Activated T-cell treated with anti-CD3 and anti-CD28 coated beads, Interleukin-2, amount 50 U/mL, for 24 hours (primary cell): ENCODE data around the gene STX18.

ENCODE experiments used
- DNase-seq: peaks from one replicate; pipeline ENCODE4 v3.0.0-alpha.2; 2020
- H3K27ac Mint-ChIP-seq: 2 replicates; pipeline ENCODE4 v1.8.0; 2020; ENCODE audit warnings: mild to moderate bottlenecking, mixed read lengths
- H3K27me3 Mint-ChIP-seq: 2 replicates; pipeline ENCODE4 v1.8.0; 2020; ENCODE audit warnings: mixed read lengths
- H3K36me3 Mint-ChIP-seq: 2 replicates; pipeline ENCODE4 v1.8.0; 2020; ENCODE audit warnings: low read depth, mixed read lengths
- H3K4me1 Mint-ChIP-seq: 2 replicates; pipeline ENCODE4 v1.8.0; 2020; ENCODE audit warnings: low read depth, mixed read lengths
- H3K4me3 Mint-ChIP-seq: 2 replicates; pipeline ENCODE4 v1.8.0; 2020; ENCODE audit warnings: mild to moderate bottlenecking, moderate library complexity, mixed read lengths
- H3K9me3 Mint-ChIP-seq: 2 replicates; pipeline ENCODE4 v1.8.0; 2020; ENCODE audit warnings: mixed read lengths

STX18 gene

GRCh38 chr4:4462970-4463369 is 78.9 kb downstream of the STX18 start:
- Mint-ChIP-seq H3K27ac (peak overlapping the region; percentile 24), H3K27me3 (no peaks in the 10 kb centered on the region), H3K9me3 (peaks cover 12% of the 10 kb centered on the region), H3K4me1 (peaks cover 42% of the 10 kb centered on the region), H3K4me3 (no peak overlapping the region), H3K36me3 (peaks cover 68% of the 10 kb centered on the region)
- no peak for DNase-seq

GRCh38 chr4:4461850-4462249 is 80.0 kb downstream of the STX18 start:
- H3K27ac Mint-ChIP-seq, result peak overlapping the region; percentile 80
- DNase-seq, result peak; percentile 42
- peaks cover 12% of the 10 kb centered on the region for H3K9me3 Mint-ChIP-seq

GRCh38 chr4:4461178-4461577 is 80.7 kb downstream of the STX18 start:
- peaks cover 69% of the 10 kb centered on the region for H3K36me3 Mint-ChIP-seq
- no peak for DNase-seq
- peaks cover 42% of the 10 kb centered on the region for H3K4me1 Mint-ChIP-seq
- no peaks in the 10 kb centered on the region for H3K27me3 Mint-ChIP-seq
- no peak overlapping the region for H3K4me3 Mint-ChIP-seq
- H3K9me3 Mint-ChIP-seq, result peaks cover 10% of the 10 kb centered on the region
- peak overlapping the region; percentile 80 for H3K27ac Mint-ChIP-seq

More at GRCh38 chr4:4461850-4462249, 80.0 kb downstream of the STX18 start:
- Mint-ChIP-seq H3K36me3 (peaks cover 69% of the 10 kb centered on the region), H3K27me3 (no peaks in the 10 kb centered on the region), H3K4me3 (no peak overlapping the region), H3K4me1 (peaks cover 42% of the 10 kb centered on the region)

- H3K4me3 Mint-ChIP-seq, result no peak overlapping the region
- no peak for DNase-seq
- peaks cover 6% of the 10 kb centered on the region for H3K9me3 Mint-ChIP-seq
- H3K36me3 Mint-ChIP-seq, result peaks cover 69% of the 10 kb centered on the region
- peaks cover 42% of the 10 kb centered on the region for H3K4me1 Mint-ChIP-seq
- H3K27ac Mint-ChIP-seq, result peak overlapping the region; percentile 64
- H3K27me3 Mint-ChIP-seq, result no peaks in the 10 kb centered on the region
Observed at GRCh38 chr4:4460759-4461158, 81.1 kb downstream of the STX18 start.

- Mint-ChIP-seq H3K36me3 (peaks cover 69% of the 10 kb centered on the region), H3K27ac (no peak overlapping the region)
Observed at GRCh38 chr4:4459181-4459580, 82.7 kb downstream of the STX18 start.

GRCh38 chr4:4457803-4458553 is 83.9 kb downstream of the STX18 start:
- no peak overlapping the region for H3K4me3 Mint-ChIP-seq
- H3K4me1 Mint-ChIP-seq, result peaks cover 26% of the 10 kb centered on the region
- no peak for DNase-seq
- H3K27me3 Mint-ChIP-seq, result no peaks in the 10 kb centered on the region
- no peaks in the 10 kb centered on the region for H3K9me3 Mint-ChIP-seq
- no peak overlapping the region for H3K27ac Mint-ChIP-seq
- peaks cover 77% of the 10 kb centered on the region for H3K36me3 Mint-ChIP-seq

More at GRCh38 chr4:4459181-4459580, 82.7 kb downstream of the STX18 start:
- Mint-ChIP-seq H3K27me3 (no peaks in the 10 kb centered on the region), H3K4me3 (no peak overlapping the region), H3K4me1 (peaks cover 33% of the 10 kb centered on the region), H3K9me3 (no peaks in the 10 kb centered on the region)
- no peak for DNase-seq

- no peak for DNase-seq
- no peak overlapping the region for H3K27ac Mint-ChIP-seq
- no peak overlapping the region for H3K4me3 Mint-ChIP-seq
- H3K27me3 Mint-ChIP-seq, result no peaks in the 10 kb centered on the region
- no peaks in the 10 kb centered on the region for H3K9me3 Mint-ChIP-seq
- peaks cover 84% of the 10 kb centered on the region for H3K36me3 Mint-ChIP-seq
- H3K4me1 Mint-ChIP-seq, result peaks cover 16% of the 10 kb centered on the region
Observed at GRCh38 chr4:4456816-4457578, 84.9 kb downstream of the STX18 start.

GRCh38 chr4:4456351-4456750 is 85.5 kb downstream of the STX18 start:
- DNase-seq, result no peak
- H3K9me3 Mint-ChIP-seq, result no peaks in the 10 kb centered on the region
- no peak overlapping the region for H3K27ac Mint-ChIP-seq
- no peaks in the 10 kb centered on the region for H3K27me3 Mint-ChIP-seq
- peaks cover 90% of the 10 kb centered on the region for H3K36me3 Mint-ChIP-seq
- H3K4me3 Mint-ChIP-seq, result no peak overlapping the region
- peaks cover 9% of the 10 kb centered on the region for H3K4me1 Mint-ChIP-seq

- DNase-seq, result no peak
- H3K9me3 Mint-ChIP-seq, result no peaks in the 10 kb centered on the region
- H3K27me3 Mint-ChIP-seq, result no peaks in the 10 kb centered on the region
- H3K4me1 Mint-ChIP-seq, result peaks cover under 1% of the 10 kb centered on the region
- peaks cover 93% of the 10 kb centered on the region for H3K36me3 Mint-ChIP-seq
- no peak overlapping the region for H3K4me3 Mint-ChIP-seq
- H3K27ac Mint-ChIP-seq, result no peak overlapping the region
Observed at GRCh38 chr4:4455210-4455865, 86.5 kb downstream of the STX18 start.

GRCh38 chr4:4446434-4446833 is 95.4 kb downstream of the STX18 start:
- Mint-ChIP-seq H3K4me1 (peaks cover 9% of the 10 kb centered on the region), H3K27me3 (no peaks in the 10 kb centered on the region), H3K9me3 (no peaks in the 10 kb centered on the region), H3K36me3 (peaks cover 45% of the 10 kb centered on the region), H3K27ac (no peak overlapping the region), H3K4me3 (no peak overlapping the region)
- no peak for DNase-seq

GRCh38 chr4:4443821-4444220 is 98.0 kb downstream of the STX18 start:
- H3K9me3 Mint-ChIP-seq, result no peaks in the 10 kb centered on the region
- peaks cover 16% of the 10 kb centered on the region for H3K4me1 Mint-ChIP-seq
- DNase-seq, result no peak
- no peak overlapping the region for H3K4me3 Mint-ChIP-seq
- H3K27me3 Mint-ChIP-seq, result no peaks in the 10 kb centered on the region
- H3K27ac Mint-ChIP-seq, result peak overlapping the region; percentile 35
- H3K36me3 Mint-ChIP-seq, result peaks cover 39% of the 10 kb centered on the region

GRCh38 chr4:4440333-4441061 is 101.4 kb downstream of the STX18 start:
- H3K9me3 Mint-ChIP-seq, result no peaks in the 10 kb centered on the region
- H3K27ac Mint-ChIP-seq, result no peak overlapping the region
- DNase-seq, result no peak

GRCh38 chr4:4439782-4440181 is 102.1 kb downstream of the STX18 start:
- H3K27me3 Mint-ChIP-seq, result no peaks in the 10 kb centered on the region
- peaks cover 17% of the 10 kb centered on the region for H3K4me1 Mint-ChIP-seq
- H3K4me3 Mint-ChIP-seq, result no peak overlapping the region
- H3K27ac Mint-ChIP-seq, result no peak overlapping the region
- H3K9me3 Mint-ChIP-seq, result no peaks in the 10 kb centered on the region
- H3K36me3 Mint-ChIP-seq, result peaks cover 55% of the 10 kb centered on the region
- DNase-seq, result no peak

More at GRCh38 chr4:4440333-4441061, 101.4 kb downstream of the STX18 start:
- Mint-ChIP-seq H3K4me3 (no peak overlapping the region), H3K4me1 (peaks cover 17% of the 10 kb centered on the region), H3K36me3 (peaks cover 50% of the 10 kb centered on the region), H3K27me3 (no peaks in the 10 kb centered on the region)

GRCh38 chr4:4438891-4439290 is 103.0 kb downstream of the STX18 start:
- peaks cover 57% of the 10 kb centered on the region for H3K36me3 Mint-ChIP-seq
- H3K4me1 Mint-ChIP-seq, result peaks cover 17% of the 10 kb centered on the region
- no peak overlapping the region for H3K27ac Mint-ChIP-seq
- no peak for DNase-seq
- H3K27me3 Mint-ChIP-seq, result no peaks in the 10 kb centered on the region
- H3K4me3 Mint-ChIP-seq, result no peak overlapping the region
- H3K9me3 Mint-ChIP-seq, result no peaks in the 10 kb centered on the region
